T-cell (primary cell): ENCODE results near the gene MFSD2B. TPM values are rescaled to one million over a fixed set of nuclear protein-coding genes. Genes with fewer than 3 reads are reported as not detected.
A peak's percentile ranks its signal among the peaks of the same experiment; 100 is the strongest.

Experiments
- ATAC-seq, 4 experiments: fragments of 200-7000 bp in 3 of 4; fragments of 150-1000 bp in 1 of 4; cut with Tn5 transposase; replicated peaks in 1 of 4; 1 replicate in 3 of 4; 2 replicates in 1 of 4; pipeline ENCODE4 v1.10.0; 2021; ENCODE audit warnings: moderate library complexity in 3 of 4, mild to moderate bottlenecking in 2 of 4, moderate number of reproducible peaks in 1 of 4
- CTCF ChIA-PET, 2 donors: fragments of 300-600 bp; sonication (Branson Sonifier 250); formaldehyde crosslinking; loops; one replicate each; lab custom pipeline; 2022; ENCODE audit warnings: antibody characterized with exemption in 2 of 2; lab: Charles Lee
- POLR2A ChIA-PET, 2 donors: fragments of 300-600 bp; sonication (Branson Sonifier 250); formaldehyde crosslinking; loops; one replicate each; lab custom pipeline; 2022; ENCODE audit warnings: antibody characterized with exemption in 2 of 2; lab: Charles Lee
- DNase-seq, 35 experiments: peaks; one replicate each; pipeline versions ENCODE4 v3.0.0 to v3.0.0-alpha.2; 2013 to 2023
- H3K27ac ChIP-seq: one replicate; pipeline ENCODE4 v1.5.1; 2013; ENCODE audit warnings: low read length
- H3K27me3 ChIP-seq, 2 experiments: replicated peaks in 1 of 2; 1 replicate in 1 of 2; 2 replicates in 1 of 2; pipeline versions ENCODE4 v1.6.1 to v1.7.0; 2013; ENCODE audit warnings: low read length in 1 of 2, mixed read lengths in 1 of 2; ENCODE audit not compliant: control insufficient read depth in 2 of 2, insufficient read depth in 2 of 2; ENCODE audit errors: extremely low read depth in 1 of 2
- H3K36me3 ChIP-seq, 2 donors: 1 replicate in 1 of 2; 2 replicates in 1 of 2; pipeline versions ENCODE4 v1.6.1 to v1.7.0; 2013; ENCODE audit warnings: low read length in 1 of 2; ENCODE audit not compliant: control insufficient read depth in 2 of 2, insufficient read depth in 1 of 2; ENCODE audit errors: extremely low read depth in 1 of 2
- H3K4me1 ChIP-seq, 2 experiments: 1 replicate in 1 of 2; 2 replicates in 1 of 2; pipeline versions ENCODE4 v1.6.1 to v1.7.0; 2013; ENCODE audit warnings: low read length in 2 of 2, mixed read lengths in 1 of 2; ENCODE audit not compliant: insufficient read depth in 2 of 2, control insufficient read depth in 1 of 2; ENCODE audit errors: extremely low read depth in 1 of 2
- H3K4me3 ChIP-seq, 2 donors: 1 replicate in 1 of 2; 2 replicates in 1 of 2; pipeline versions ENCODE4 v1.5.1 to v1.7.0; 2013; ENCODE audit warnings: mild to moderate bottlenecking in 2 of 2, low read length in 1 of 2, moderate library complexity in 1 of 2; ENCODE audit not compliant: control insufficient read depth in 1 of 2; ENCODE audit errors: extremely low read depth in 1 of 2
- H3K9me3 ChIP-seq: 2 replicates; pipeline ENCODE4 v1.7.0; 2013
- H3K27ac Mint-ChIP-seq, 2 donors: one replicate each; pipeline ENCODE4 v1.8.0; 2020 to 2021; ENCODE audit warnings: mild to moderate bottlenecking in 2 of 2, mixed read lengths in 2 of 2
- H3K27me3 Mint-ChIP-seq, 2 donors: one replicate each; pipeline ENCODE4 v1.8.0; 2021 to 2022; ENCODE audit warnings: mixed read lengths in 2 of 2
- H3K36me3 Mint-ChIP-seq: one replicate; pipeline ENCODE4 v1.8.0; 2021; ENCODE audit warnings: mixed read lengths
- H3K4me1 Mint-ChIP-seq, 3 donors: one replicate each; pipeline ENCODE4 v1.8.0; 2020 to 2022; ENCODE audit warnings: mixed read lengths in 3 of 3, mild to moderate bottlenecking in 1 of 3
- H3K4me3 Mint-ChIP-seq, 3 donors: one replicate each; pipeline ENCODE4 v1.8.0; 2020 to 2022; ENCODE audit warnings: mild to moderate bottlenecking in 3 of 3, mixed read lengths in 3 of 3, moderate library complexity in 3 of 3
- H3K9me3 Mint-ChIP-seq, 3 donors: one replicate each; pipeline ENCODE4 v1.8.0; 2020 to 2022; ENCODE audit warnings: mixed read lengths in 3 of 3
- WGBS: methylation state at CpG from one replicate; pipeline ENCODE4 v1.1.5; 2013; ENCODE audit warnings: missing lambda C conversion rate; ENCODE audit not compliant: insufficient coverage; 5-methylcytosine and 5-hydroxymethylcytosine counted together
- total RNA-seq, 35 experiments: library from RNA in 6 of 35; stranded (reverse) in 6 of 35; fragments of 120-200 nt in 1 of 35; gene quantifications; one replicate each; pipeline versions ENCODE4 v1.2.1 to v1.2.4 and lab custom pipeline; 2013 to 2026

Gene MFSD2B
- total RNA-seq, 5 donors from 2014 or later (not counting 1 experiment from before 2014, with no cell fraction given) = 0.19 to 0.29 (median 0.21) TPM; not detected in 2

DNA sequence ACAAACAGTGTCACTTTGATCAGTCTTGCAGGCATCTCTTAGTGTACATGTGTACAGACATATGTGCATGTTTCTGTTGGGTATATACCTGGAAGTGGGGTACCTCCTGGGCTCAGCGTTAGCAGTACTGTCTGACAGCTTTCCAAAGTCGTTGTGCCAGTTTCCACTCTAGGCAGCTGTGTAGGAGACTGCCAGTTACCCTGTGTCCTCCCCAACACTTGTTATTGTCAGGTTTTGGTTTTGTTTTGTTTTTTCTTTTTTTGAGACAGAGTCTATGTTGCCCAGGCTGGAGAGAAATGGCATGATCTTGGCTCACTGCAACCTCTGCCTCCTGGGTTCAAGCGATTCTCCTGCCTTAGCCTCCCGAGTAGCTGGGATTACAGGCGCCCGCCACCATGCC is 45.9 kb downstream of the MFSD2B start:
- Mint-ChIP-seq H3K27me3 (peaks cover 4 to 9% of the 10 kb centered on the region in 2 donors), H3K4me3 (no peak overlapping the region), H3K9me3 (no peaks in the 10 kb centered on the region), H3K27ac (no peak overlapping the region), H3K36me3 (no peaks in the 10 kb centered on the region), H3K4me1 (no peaks in the 10 kb centered on the region)
- WGBS = 100% methylated on average over 4 of the region's 6 CpGs
- CTCF ChIA-PET = no interaction called here
- peaks cover 0 to 12% of the 10 kb centered on the region in 2 experiments for H3K27me3 ChIP-seq
- ATAC-seq = no peak
- DNase-seq = no peak
- H3K27ac ChIP-seq = no peak overlapping the region
- H3K4me3 ChIP-seq = no peak overlapping the region
- H3K36me3 ChIP-seq = no peaks in the 10 kb centered on the region
- H3K4me1 ChIP-seq = no peaks in the 10 kb centered on the region
- H3K9me3 ChIP-seq = no peaks in the 10 kb centered on the region
- POLR2A ChIA-PET = no interaction called here

DNA sequence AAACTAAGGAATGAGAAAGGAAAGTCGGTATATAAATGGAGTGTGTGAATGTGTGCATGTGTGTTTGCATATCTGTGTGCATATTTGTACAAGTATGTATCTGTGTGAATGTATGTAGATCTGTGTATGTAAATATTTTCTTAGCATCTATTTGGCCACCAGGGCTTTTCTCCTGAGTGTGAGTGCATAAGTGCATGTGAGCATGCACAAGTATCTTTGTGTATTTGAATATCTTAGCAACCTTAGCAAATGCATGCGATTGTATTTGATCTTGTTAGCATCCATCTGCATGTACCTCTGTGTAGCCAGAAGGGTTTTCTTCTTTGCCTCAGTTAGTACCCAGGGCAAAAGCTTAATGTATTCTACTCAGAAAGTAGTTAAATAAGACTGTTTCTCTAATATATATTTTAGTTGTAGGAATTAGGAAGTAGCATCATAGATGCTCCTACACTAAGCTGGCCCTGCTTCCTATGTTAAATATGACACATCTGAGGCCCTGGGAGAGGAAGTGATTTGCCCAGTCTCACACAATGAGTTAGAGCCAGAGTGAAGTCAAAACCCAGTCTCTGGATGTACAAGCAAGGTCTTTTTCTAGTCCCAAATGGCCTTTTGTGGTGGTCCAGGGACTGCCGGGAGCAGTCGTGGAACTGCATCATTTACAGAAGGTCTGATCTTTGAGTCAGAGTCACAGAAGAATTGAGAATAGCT is 48.8 kb downstream of the MFSD2B start:
- ATAC-seq (no peak), DNase-seq (no peak)
- POLR2A ChIA-PET = no interaction called here
- peaks cover 2 to 9% of the 10 kb centered on the region in 2 donors for H3K27me3 Mint-ChIP-seq
- Histone ChIP-seq H3K36me3 (no peaks in the 10 kb centered on the region), H3K27me3 (peaks cover 0 to 9% of the 10 kb centered on the region in 2 experiments), H3K27ac (no peak overlapping the region), H3K9me3 (no peaks in the 10 kb centered on the region), H3K4me1 (no peaks in the 10 kb centered on the region), H3K4me3 (no peak overlapping the region)
- H3K4me1 Mint-ChIP-seq = no peaks in the 10 kb centered on the region
- H3K36me3 Mint-ChIP-seq = no peaks in the 10 kb centered on the region
- H3K27ac Mint-ChIP-seq = no peak overlapping the region
- H3K4me3 Mint-ChIP-seq = no peak overlapping the region
- 94% methylated on average over 4 of the region's 4 CpGs for WGBS
- CTCF ChIA-PET = no interaction called here
- no peaks in the 10 kb centered on the region for H3K9me3 Mint-ChIP-seq

DNA sequence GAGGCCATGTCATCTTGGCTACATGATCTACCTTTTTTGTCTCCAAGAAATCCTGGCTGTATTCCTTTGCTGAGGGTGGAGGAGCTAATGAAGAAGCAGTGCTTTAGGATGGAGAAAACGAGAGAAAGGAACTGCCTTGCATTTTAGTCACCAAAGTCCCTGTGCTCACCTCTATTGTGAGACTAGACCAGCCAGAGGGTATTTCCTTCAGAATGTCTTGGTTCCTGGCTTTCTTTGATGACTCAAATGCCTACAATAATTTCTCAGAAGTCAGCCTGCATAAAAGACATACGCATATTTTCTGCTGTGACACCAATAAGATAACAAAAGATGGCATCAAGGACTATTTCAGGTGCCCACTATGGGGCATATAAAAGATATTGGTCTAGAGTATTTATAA is 55.5 kb downstream of the MFSD2B start:
- Mint-ChIP-seq H3K4me1 (peaks cover 0 to 7% (median 1%) of the 10 kb centered on the region in 3 donors), H3K9me3 (no peaks in the 10 kb centered on the region), H3K36me3 (peaks cover 27% of the 10 kb centered on the region), H3K27ac (no peak overlapping the region), H3K4me3 (no peak overlapping the region), H3K27me3 (no peaks in the 10 kb centered on the region)
- WGBS = 14% methylated on average over 1 of the region's 2 CpGs
- Histone ChIP-seq H3K4me1 (no peaks in the 10 kb centered on the region), H3K27me3 (no peaks in the 10 kb centered on the region), H3K36me3 (peaks cover 0 to 29% of the 10 kb centered on the region in 2 donors), H3K4me3 (no peak overlapping the region), H3K27ac (no peak overlapping the region), H3K9me3 (no peaks in the 10 kb centered on the region)
- DNase-seq = no peak
- ChIA-PET POLR2A (interaction anchor here in 1 of 2 donors (0.6 kb wide), 1 partner anchor 404 kb away, joined by 5 read pairs; no protein-coding TSS in a partner anchor), CTCF (interaction anchor here in 1 of 2 donors (0.5 kb wide), 1 partner anchor 354 kb away, joined by 3 read pairs; no protein-coding TSS in a partner anchor)
- no peak for ATAC-seq

DNA sequence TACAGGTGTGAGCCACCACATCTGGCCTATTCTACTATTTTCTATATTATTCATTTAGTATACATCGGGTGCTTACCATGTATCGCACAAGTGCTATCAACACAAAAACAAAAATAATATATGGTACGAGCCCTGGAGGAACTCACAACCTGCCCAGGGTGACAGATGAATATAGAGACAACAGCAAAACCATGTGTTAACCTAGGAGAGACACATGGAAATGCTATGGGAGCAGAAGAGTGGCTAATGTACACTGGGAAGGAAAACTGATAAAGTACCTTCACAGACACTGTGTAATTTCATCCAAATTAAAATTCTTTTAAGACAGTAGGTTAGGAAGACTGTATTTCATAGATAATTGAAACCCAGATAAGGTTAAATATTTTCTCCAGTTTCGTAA is 62.4 kb downstream of the MFSD2B start:
- H3K4me1 Mint-ChIP-seq = peaks cover 29 to 35% (median 33%) of the 10 kb centered on the region in 3 donors
- Histone ChIP-seq H3K27ac (no peak overlapping the region), H3K4me1 (peaks cover 3 to 18% of the 10 kb centered on the region in 2 experiments), H3K9me3 (no peaks in the 10 kb centered on the region), H3K27me3 (no peaks in the 10 kb centered on the region), H3K36me3 (peaks cover 0 to 45% of the 10 kb centered on the region in 2 donors), H3K4me3 (no peak overlapping the region)
- ATAC-seq (no peak), DNase-seq (no peak)
- no peaks in the 10 kb centered on the region for H3K9me3 Mint-ChIP-seq
- ChIA-PET POLR2A (no interaction called here), CTCF (interaction anchor here in 1 of 2 donors (0.6 kb wide), 1 partner anchor 12 kb away, joined by 3 read pairs; no protein-coding TSS in a partner anchor)
- no peak overlapping the region for H3K4me3 Mint-ChIP-seq
- H3K27me3 Mint-ChIP-seq = no peaks in the 10 kb centered on the region
- 100% methylated on average over 1 of the region's 4 CpGs for WGBS
- H3K27ac Mint-ChIP-seq = no peak overlapping the region
- H3K36me3 Mint-ChIP-seq = peaks cover 35% of the 10 kb centered on the region

DNA sequence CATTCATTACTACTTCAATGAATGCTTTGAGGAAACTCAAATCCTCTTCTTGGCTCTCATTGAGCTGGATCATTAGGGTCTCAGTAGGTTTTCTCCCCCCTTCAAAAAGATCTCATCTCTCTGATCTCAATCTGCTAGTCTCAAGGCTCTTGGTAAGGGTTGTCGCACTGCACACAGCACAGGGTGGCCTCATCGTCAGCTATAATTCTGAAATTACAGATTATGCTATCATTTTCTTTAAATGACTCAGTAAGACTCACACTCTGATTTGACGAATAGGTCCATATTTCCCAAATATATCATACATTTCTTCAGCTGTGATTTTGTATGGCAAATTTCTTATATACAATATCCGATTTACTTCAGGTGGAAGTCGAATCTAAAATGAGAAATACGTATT is 63.9 kb downstream of the MFSD2B start:
- no peaks in the 10 kb centered on the region for H3K27me3 ChIP-seq
- H3K27me3 Mint-ChIP-seq = no peaks in the 10 kb centered on the region
- ChIA-PET CTCF (interaction anchor here in 1 of 2 donors (0.9 to 1.2 kb wide), 2 partner anchors 26 to 1902 kb away, joined by 3 to 4 read pairs; partner anchors contain the start of gene WDCP), POLR2A (interaction anchor here in 1 of 2 donors (1.0 kb wide), 1 partner anchor 27 kb away, joined by 5 read pairs; the partner anchor contains the start of gene WDCP)
- H3K4me3 ChIP-seq = no peak overlapping the region
- H3K4me1 ChIP-seq = peaks cover 7 to 25% of the 10 kb centered on the region in 2 experiments
- H3K9me3 Mint-ChIP-seq = no peaks in the 10 kb centered on the region
- peaks cover 0 to 37% of the 10 kb centered on the region in 2 donors for H3K36me3 ChIP-seq
- H3K4me1 Mint-ChIP-seq = peaks cover 38 to 41% (median 39%) of the 10 kb centered on the region in 3 donors
- no peaks in the 10 kb centered on the region for H3K9me3 ChIP-seq
- H3K36me3 Mint-ChIP-seq = peaks cover 22% of the 10 kb centered on the region
- H3K27ac Mint-ChIP-seq = no peak overlapping the region
- H3K27ac ChIP-seq = no peak overlapping the region
- ATAC-seq (no peak), DNase-seq (no peak)
- 60% methylated on average over 1 of the region's 6 CpGs for WGBS
- H3K4me3 Mint-ChIP-seq = no peak overlapping the region

DNA sequence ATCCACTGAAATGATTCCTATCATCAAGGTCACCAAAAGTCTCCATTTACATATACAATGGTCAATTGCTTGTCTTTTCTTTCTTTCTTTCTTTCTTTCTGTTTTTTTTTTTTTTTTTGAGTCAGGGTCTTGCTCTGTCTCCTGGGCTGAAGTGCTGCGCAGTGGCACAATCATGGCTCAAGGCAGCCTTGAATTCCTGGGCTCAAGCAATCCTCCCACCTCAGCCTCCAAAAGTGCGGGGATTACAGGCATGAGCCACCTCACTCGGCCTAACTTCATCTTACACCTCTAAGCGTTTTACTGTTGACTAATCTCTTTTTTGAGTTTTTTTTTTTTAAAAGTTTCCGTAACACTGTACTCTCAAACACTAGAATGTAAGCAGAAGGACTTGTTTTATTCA is 65.4 kb downstream of the MFSD2B start:
- peaks cover 14% of the 10 kb centered on the region for H3K36me3 Mint-ChIP-seq
- no peaks in the 10 kb centered on the region for H3K9me3 Mint-ChIP-seq
- peaks cover 33 to 40% (median 39%) of the 10 kb centered on the region in 3 donors for H3K4me1 Mint-ChIP-seq
- peaks cover 0 to 25% of the 10 kb centered on the region in 2 donors for H3K36me3 ChIP-seq
- no peak for DNase-seq
- no peaks in the 10 kb centered on the region for H3K27me3 ChIP-seq
- no peaks in the 10 kb centered on the region for H3K27me3 Mint-ChIP-seq
- H3K27ac Mint-ChIP-seq = peak overlapping the region; percentile 98 to 100
- no peaks in the 10 kb centered on the region for H3K9me3 ChIP-seq
- WGBS = no CpG with 5 or more reads among the region's 5 CpGs
- ChIA-PET CTCF (interaction anchor here in 1 of 2 donors (2.3 kb wide), 1 partner anchor 28 kb away, joined by 15 read pairs; the partner anchor contains the start of gene WDCP), POLR2A (interaction anchor here in 1 of 2 donors (0.7 kb wide), 1 partner anchor 28 kb away, joined by 7 read pairs; no protein-coding TSS in a partner anchor)
- peak overlapping the region; percentile 96 to 100 (median 98) for H3K4me3 Mint-ChIP-seq
- H3K4me3 ChIP-seq = peak overlapping the region; percentile 6 to 97
- H3K27ac ChIP-seq = peak overlapping the region; percentile 94
- no peak for ATAC-seq
- H3K4me1 ChIP-seq = peaks cover 7 to 25% of the 10 kb centered on the region in 2 experiments
